Kidney (tissue), 14 donors: ENCODE results near the gene DNAJB8. TPM values are rescaled to one million over a fixed set of nuclear protein-coding genes. Genes with fewer than 3 reads are reported as not detected.

Experiments
- DNase-seq, 5 donors: peaks; one replicate each; pipeline ENCODE4 v3.0.0-alpha.2; 2013 to 2020
- FAIRE-seq: peaks from 2 replicates; lab custom pipeline; 2012; peaks lifted over from hg19 to GRCh38; lab: Jason Lieb, UNC
- H3K27ac ChIP-seq, 2 donors: one replicate each; pipeline ENCODE4 v1.7.0; 2013; ENCODE audit warnings: low read depth in 2 of 2, low read length in 2 of 2, inconsistent platforms in 1 of 2
- H3K27me3 ChIP-seq: one replicate; pipeline ENCODE4 v1.7.1; 2013; ENCODE audit warnings: low read length, inconsistent platforms; ENCODE audit not compliant: control insufficient read depth, insufficient read depth
- H3K36me3 ChIP-seq, 3 donors: one replicate each; pipeline versions ENCODE4 v1.7.0 to v1.7.1; 2013; ENCODE audit warnings: low read length in 3 of 3, control low read depth in 1 of 3, inconsistent platforms in 1 of 3; ENCODE audit not compliant: insufficient read depth in 3 of 3, control insufficient read depth in 2 of 3
- H3K4me1 ChIP-seq, 3 donors: one replicate each; pipeline versions ENCODE4 v1.7.0 to v1.7.1; 2013; ENCODE audit warnings: low read length in 3 of 3, inconsistent platforms in 1 of 3, low read depth in 1 of 3; ENCODE audit not compliant: control insufficient read depth in 2 of 3, insufficient read depth in 2 of 3
- H3K4me3 ChIP-seq, 3 donors: one replicate each; pipeline versions ENCODE4 v1.7.0 to v1.8.1; 2013; ENCODE audit warnings: low read length in 3 of 3, control low read depth in 1 of 3, inconsistent platforms in 1 of 3
- H3K9ac ChIP-seq, 3 donors: one replicate each; pipeline versions ENCODE4 v1.7.0 to v1.7.1; 2013; ENCODE audit warnings: low read length in 3 of 3, control low read depth in 1 of 3, inconsistent platforms in 1 of 3
- H3K9me3 ChIP-seq, 3 donors: one replicate each; pipeline versions ENCODE4 v1.7.0 to v1.7.1; 2013; ENCODE audit warnings: low read length in 3 of 3, control low read depth in 1 of 3, inconsistent platforms in 1 of 3; ENCODE audit not compliant: control insufficient read depth in 2 of 3, insufficient read depth in 1 of 3
- CTCF ChIP-seq: IDR thresholded peaks from 3 replicates; pipeline ENCODE4 v1.5.1; 2012; ENCODE audit warnings: mild to moderate bottlenecking, moderate library complexity, borderline replicate concordance; ENCODE audit not compliant: insufficient read depth; ENCODE audit errors: extremely low read depth
- intact Hi-C: fragments of 100-400 bp; cut with DNase I; formaldehyde crosslinking; loops from one replicate; pipeline ENCODE4 v1.11.1; 2022
- polyA plus RNA-seq: library from polyadenylated mRNA; stranded (reverse); fragments of 350-450 nt; fragmentation: Illumina TruSeq; extraction: RNeasy Lipid Tissue Mini Kit (QIAGEN cat#74804); gene quantifications from one replicate; pipeline ENCODE4 v1.2.3, GENCODE V29; 2014; ENCODE audit warnings: low read depth, low replicate concordance; ENCODE audit not compliant: insufficient read depth
- total RNA-seq: library from RNA; stranded (reverse); fragmentation: NEBNext Ultra II Directional; extraction: Animal tissue kit (Norgen Biotek cat#: 25700); gene quantifications from one replicate; pipeline ENCODE4 v1.2.1, GENCODE V29; 2021
- donor health status: control.
- donor health status: control.
- donor health status: control.
- donor health status: control.
- donor health status: control.
- donor health status: DM: yes; HTN: yes; CAD: no.
- donor health status: Normal renal cell carcinoma (clear cell type).

The DNAJB8 gene
- total and polyA plus RNA-seq, 2 donors from 2014 or later: not detected

- H3K4me1 ChIP-seq: peaks cover 0 to 2% (median 0%) of the 10 kb centered on the region in 3 donors
- no peak for TF ChIP-seq CTCF
- H3K36me3 ChIP-seq: no peaks in the 10 kb centered on the region
- no peak for FAIRE-seq
- no peaks in the 10 kb centered on the region for H3K27me3 ChIP-seq
- no peak overlapping the region for H3K27ac ChIP-seq
- no peak overlapping the region for H3K9ac ChIP-seq
- H3K9me3 ChIP-seq: no peaks in the 10 kb centered on the region
- no peak for DNase-seq
- H3K4me3 ChIP-seq: no peak overlapping the region
- intact Hi-C loops: no loop called here
Measured at GRCh38 chr3:128413003-128413370, 53.7 kb downstream of the DNAJB8 start.

Other genes starting within 250 kb of the DNAJB8 start
- 31.4 TPM for gene GATA2, start 26.3 kb upstream of the DNAJB8 start, total RNA-seq
- 22.9 TPM for gene GATA2, start 26.3 kb upstream of the DNAJB8 start, polyA plus RNA-seq
- 234 TPM for gene RPN1, start 183.9 kb upstream of the DNAJB8 start, total RNA-seq
- gene RPN1, start 183.9 kb upstream of the DNAJB8 start, polyA plus RNA-seq: 192 TPM